Vagina (tissue), 2 donors: ENCODE data around the gene ADD1.

Experiments used
- CTCF ChIP-seq, 3 experiments: fragments of 450-650 bp in 2 of 3; fragments of 200-600 bp in 1 of 3; sonication (generic) in 1 of 3; IDR thresholded peaks; one replicate each; pipeline ENCODE4 v1.5.1; 2017 to 2019; ENCODE audit warnings: antibody characterized with exemption in 3 of 3, mild to moderate bottlenecking in 2 of 3, moderate library complexity in 2 of 3
- POLR2A ChIP-seq, 2 donors: fragments of 450-650 bp; IDR thresholded peaks; one replicate each; pipeline ENCODE4 v1.6.1; 2017; ENCODE audit warnings: antibody characterized with exemption in 2 of 2, mild to moderate bottlenecking in 2 of 2, moderate library complexity in 2 of 2
- POLR2AphosphoS5 ChIP-seq, 2 donors: sonication (generic); formaldehyde crosslinking; IDR thresholded peaks; one replicate each; pipeline ENCODE4 v1.9.0; 2017; ENCODE audit warnings: antibody characterized with exemption in 2 of 2, mild to moderate bottlenecking in 2 of 2, low read depth in 1 of 2; ENCODE audit not compliant: insufficient read depth in 1 of 2

GRCh38 chr4:2819244-2820215 is 24.1 kb upstream of the ADD1 start:
- no peak for TF ChIP-seq CTCF (IDR thresholded peaks at IDR 0.05)
- no peak for TF ChIP-seq POLR2A (IDR thresholded peaks at IDR 0.05)
- TF ChIP-seq POLR2AphosphoS5 (IDR thresholded peaks at IDR 0.05; ENCODE audit: insufficient read depth in 1 of 2, low read depth in 1 of 2): no peak
